ENCODE measurements around the gene LRIG1.

The LRIG1 gene

GRCh38 chr3:66506154-66506553 is 5.3 kb upstream of the LRIG1 start:
- no peak for DNase-seq (ENCODE audit: low read depth in 2 of 2, low spot score in 1 of 2)

- no peak for DNase-seq (ENCODE audit: low read depth in 2 of 2, low spot score in 1 of 2)
These were observed 4.2 kb upstream of the LRIG1 start for GRCh38 chr3:66504850-66505641.

- DNase-seq (ENCODE audit: low read depth in 2 of 2, low spot score in 1 of 2), result no peak
These were observed 2.2 kb upstream of the LRIG1 start for GRCh38 chr3:66502981-66503380.

- no peak for DNase-seq (ENCODE audit: low read depth in 2 of 2, low spot score in 1 of 2)
These were observed 1.5 kb upstream of the LRIG1 start for GRCh38 chr3:66502245-66502874.

GRCh38 chr3:66501483-66502244 is 842 bp upstream of the LRIG1 start:
- DNase-seq (ENCODE audit: low read depth in 2 of 2, low spot score in 1 of 2), result no peak

GRCh38 chr3:66499881-66500575 is 794 bp downstream of the LRIG1 start:
- no peak for DNase-seq (ENCODE audit: low read depth in 2 of 2, low spot score in 1 of 2)

GRCh38 chr3:66498687-66499621 is 1.9 kb downstream of the LRIG1 start:
- no peak for DNase-seq (ENCODE audit: low read depth in 2 of 2, low spot score in 1 of 2)

GRCh38 chr3:66497985-66498671 is 2.7 kb downstream of the LRIG1 start:
- DNase-seq (ENCODE audit: low read depth in 2 of 2, low spot score in 1 of 2), result no peak

GRCh38 chr3:66497288-66497984 is 3.4 kb downstream of the LRIG1 start:
- no peak for DNase-seq (ENCODE audit: low read depth in 2 of 2, low spot score in 1 of 2)

- DNase-seq (ENCODE audit: low read depth in 2 of 2, low spot score in 1 of 2), result no peak
These were observed 4.1 kb downstream of the LRIG1 start for GRCh38 chr3:66496746-66497145.

- DNase-seq (ENCODE audit: low read depth in 2 of 2, low spot score in 1 of 2), result no peak
These were observed 4.5 kb downstream of the LRIG1 start for GRCh38 chr3:66496301-66496700.

- DNase-seq (ENCODE audit: low read depth in 2 of 2, low spot score in 1 of 2), result no peak
These were observed 5.2 kb downstream of the LRIG1 start for GRCh38 chr3:66495668-66496045.

GRCh38 chr3:66494959-66495667 is 5.7 kb downstream of the LRIG1 start:
- DNase-seq (ENCODE audit: low read depth in 2 of 2, low spot score in 1 of 2), result no peak

GRCh38 chr3:66493458-66494099 is 7.2 kb downstream of the LRIG1 start:
- no peak for DNase-seq (ENCODE audit: low read depth in 2 of 2, low spot score in 1 of 2)

GRCh38 chr3:66492672-66493071 is 8.2 kb downstream of the LRIG1 start:
- no peak for DNase-seq (ENCODE audit: low read depth in 2 of 2, low spot score in 1 of 2)

GRCh38 chr3:66492071-66492470 is 8.8 kb downstream of the LRIG1 start:
- no peak for DNase-seq (ENCODE audit: low read depth in 2 of 2, low spot score in 1 of 2)

GRCh38 chr3:66490984-66491383 is 9.8 kb downstream of the LRIG1 start:
- no peak for DNase-seq (ENCODE audit: low read depth in 2 of 2, low spot score in 1 of 2)

- no peak for DNase-seq (ENCODE audit: low read depth in 2 of 2, low spot score in 1 of 2)
These were observed 10.6 kb downstream of the LRIG1 start for GRCh38 chr3:66490214-66490613.
